Esophagus muscularis mucosa (tissue), 4 donors: Measurements from ENCODE around the gene TRIM8.

Source experiments
- EP300 ChIP-seq: sonication (generic); formaldehyde crosslinking; IDR thresholded peaks from one replicate; pipeline ENCODE4 v1.6.1; 2017; ENCODE audit warnings: antibody characterized with exemption
- POLR2A ChIP-seq: fragments of 450-650 bp; IDR thresholded peaks from one replicate; pipeline ENCODE4 v1.6.1; 2017; ENCODE audit warnings: antibody characterized with exemption, moderate library complexity, mild to moderate bottlenecking, low read depth
- POLR2AphosphoS5 ChIP-seq, 2 donors: sonication (generic); formaldehyde crosslinking; IDR thresholded peaks; one replicate each; pipeline ENCODE4 v1.6.1; 2017; ENCODE audit warnings: antibody characterized with exemption in 2 of 2
- TF ChIP-seq, protein P1 (sequence below), 3 experiments: fragments of 200-600 bp in 2 of 3; fragments of 450-650 bp in 1 of 3; sonication (generic) in 2 of 3; IDR thresholded peaks; one replicate each; pipeline ENCODE4 v1.5.1; 2017 to 2019; ENCODE audit warnings: antibody characterized with exemption in 3 of 3, mild to moderate bottlenecking in 2 of 3, moderate library complexity in 1 of 3

- TF ChIP-seq, protein P1, sequence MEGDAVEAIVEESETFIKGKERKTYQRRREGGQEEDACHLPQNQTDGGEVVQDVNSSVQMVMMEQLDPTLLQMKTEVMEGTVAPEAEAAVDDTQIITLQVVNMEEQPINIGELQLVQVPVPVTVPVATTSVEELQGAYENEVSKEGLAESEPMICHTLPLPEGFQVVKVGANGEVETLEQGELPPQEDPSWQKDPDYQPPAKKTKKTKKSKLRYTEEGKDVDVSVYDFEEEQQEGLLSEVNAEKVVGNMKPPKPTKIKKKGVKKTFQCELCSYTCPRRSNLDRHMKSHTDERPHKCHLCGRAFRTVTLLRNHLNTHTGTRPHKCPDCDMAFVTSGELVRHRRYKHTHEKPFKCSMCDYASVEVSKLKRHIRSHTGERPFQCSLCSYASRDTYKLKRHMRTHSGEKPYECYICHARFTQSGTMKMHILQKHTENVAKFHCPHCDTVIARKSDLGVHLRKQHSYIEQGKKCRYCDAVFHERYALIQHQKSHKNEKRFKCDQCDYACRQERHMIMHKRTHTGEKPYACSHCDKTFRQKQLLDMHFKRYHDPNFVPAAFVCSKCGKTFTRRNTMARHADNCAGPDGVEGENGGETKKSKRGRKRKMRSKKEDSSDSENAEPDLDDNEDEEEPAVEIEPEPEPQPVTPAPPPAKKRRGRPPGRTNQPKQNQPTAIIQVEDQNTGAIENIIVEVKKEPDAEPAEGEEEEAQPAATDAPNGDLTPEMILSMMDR (IDR thresholded peaks at IDR 0.05), result no peak
- TF ChIP-seq POLR2A, result no peak
- no peak for TF ChIP-seq EP300
- no peak for TF ChIP-seq POLR2AphosphoS5 (IDR thresholded peaks at IDR 0.05)
These were observed 8.1 kb downstream of the TRIM8 start for GRCh38 chr10:102652170-102652916.
